K562 (cell line): ENCODE results near the gene GPRIN2. TPM values are rescaled to one million over a fixed set of nuclear protein-coding genes. Genes with fewer than 3 reads are reported as not detected.

Source experiments
- ARID2 ChIP-seq: fragments of 450-650 bp; IDR thresholded peaks from 2 replicates; pipeline ENCODE4 v1.6.1; 2017; ENCODE audit warnings: antibody characterized with exemption, mild to moderate bottlenecking
- ATF2 ChIP-seq: sonication (generic); formaldehyde crosslinking; IDR thresholded peaks from 2 replicates; pipeline ENCODE4 v1.8.1; 2022; ENCODE audit warnings: missing genetic modification reagents
- BDP1 ChIP-seq: IDR thresholded peaks from 3 replicates; pipeline ENCODE4 v1.6.1; 2011; ENCODE audit not compliant: insufficient read length, insufficient read depth
- BHLHE40 ChIP-seq: IDR thresholded peaks from 2 replicates; pipeline ENCODE4 v1.6.1; 2011; ENCODE audit warnings: low read length, improper control_type of control experiment
- CLOCK ChIP-seq: fragments of 250-450 bp; sonication (Bioruptor Pico); IDR thresholded peaks from 2 replicates; pipeline ENCODE4 v1.4.0; 2020; ENCODE audit warnings: mild to moderate bottlenecking, moderate library complexity, borderline replicate concordance
- CTCFL ChIP-seq: IDR thresholded peaks from 2 replicates; pipeline ENCODE4 v1.6.1; 2011; ENCODE audit warnings: borderline replicate concordance, low read depth, mild to moderate bottlenecking, moderate library complexity, low read length; ENCODE audit not compliant: insufficient read depth, poor library complexity, severe bottlenecking
- CXXC5 ChIP-seq: fragments of 250-450 bp; sonication (Bioruptor Pico); IDR thresholded peaks from 2 replicates; pipeline ENCODE4 v1.8.0; 2022; ENCODE audit warnings: inconsistent platforms, mild to moderate bottlenecking, moderate library complexity
- EHMT2 ChIP-seq: fragments of 450-650 bp; IDR thresholded peaks from 2 replicates; pipeline ENCODE4 v1.6.1; 2018; ENCODE audit warnings: antibody characterized with exemption
- FOXK2 ChIP-seq, 2 experiments: fragments of 450-650 bp; IDR thresholded peaks in 1 of 2; conservative IDR thresholded peaks in 1 of 2; 2 replicates each; pipeline ENCODE4 v1.6.1; 2016; ENCODE audit warnings: low read depth in 2 of 2, mild to moderate bottlenecking in 1 of 2
- FOXP4 ChIP-seq: sonication (generic); formaldehyde crosslinking; IDR thresholded peaks from 2 replicates; pipeline ENCODE4 v1.8.0; 2022; ENCODE audit warnings: mild to moderate bottlenecking, missing genetic modification reagents, borderline replicate concordance
- HOXB6 ChIP-seq: fragments of 250-450 bp; sonication (Bioruptor Pico); IDR thresholded peaks from 2 replicates; pipeline ENCODE4 v1.5.1; 2022; ENCODE audit warnings: mild to moderate bottlenecking, borderline replicate concordance
- JUN ChIP-seq, 2 experiments: sonication (generic) in 1 of 2; formaldehyde crosslinking in 1 of 2; IDR thresholded peaks; 2 replicates each; pipeline versions ENCODE4 v1.6.1 to v1.8.0; 2012 to 2022; ENCODE audit warnings: borderline replicate concordance in 2 of 2, mild to moderate bottlenecking in 2 of 2, improper control_type of control experiment in 1 of 2, low read depth in 1 of 2, low read length in 1 of 2, missing genetic modification reagents in 1 of 2
- KLF10 ChIP-seq: fragments of 250-450 bp; sonication (Bioruptor Pico); IDR thresholded peaks from 2 replicates; pipeline ENCODE4 v1.6.1; 2021; ENCODE audit warnings: matching md5 sums
- LARP7 ChIP-seq: fragments of 450-650 bp; IDR thresholded peaks from 2 replicates; pipeline ENCODE4 v1.6.1; 2016
- MAFF ChIP-seq: IDR thresholded peaks from 2 replicates; pipeline ENCODE4 v1.6.1; 2012; ENCODE audit warnings: low read length, improper control_type of control experiment
- NEUROD1 ChIP-seq: fragments of 150-350 bp; IDR thresholded peaks from 2 replicates; pipeline ENCODE4 v1.6.1; 2014; ENCODE audit warnings: borderline replicate concordance, low read length, low read depth; ENCODE audit not compliant: partially characterized antibody
- NFATC3 ChIP-seq: fragments of 450-650 bp; IDR thresholded peaks from 2 replicates; pipeline ENCODE4 v1.6.1; 2017; ENCODE audit warnings: mild to moderate bottlenecking
- RBM39 ChIP-seq: fragments of 200-400 bp; formaldehyde crosslinking; optimal IDR thresholded peaks from 2 replicates; pipeline ENCODE3; 2018; ENCODE audit warnings: low read depth, low read length
- TAL1 ChIP-seq: fragments of 450-650 bp; IDR thresholded peaks from 2 replicates; pipeline ENCODE4 v1.6.1; 2016; ENCODE audit warnings: mild to moderate bottlenecking
- ZNF239 ChIP-seq: fragments of 250-450 bp; sonication (Bioruptor Pico); IDR thresholded peaks from 2 replicates; pipeline ENCODE4 v1.4.0; 2020; ENCODE audit warnings: mild to moderate bottlenecking
- polyA plus RNA-seq, 8 experiments: library from polyadenylated mRNA; depleted of rRNA in 4 of 8; stranded (reverse) in 5 of 8; unstranded in 3 of 8; fragments of >200 nt; fragmentation: Nextera tagmentation in 2 of 8; fragmentation: Illumina TruSeq in 1 of 8; extraction: Ambion mirVana in 2 of 8; extraction: Trizol in 1 of 8; gene quantifications; 2 replicates each; pipeline versions ENCODE4 v1.2.1 to v1.2.3, GENCODE V29; 2011 to 2014; ENCODE audit warnings: inconsistent platforms in 1 of 8, missing spikeins in 1 of 8
- total RNA-seq, 7 experiments: library from RNA; depleted of rRNA in 6 of 7; stranded (reverse); fragments of >200 nt in 6 of 7; fragmentation: Illumina TruSeq in 2 of 7; extraction: Trizol in 2 of 7; gene quantifications; 2 replicates each; pipeline versions ENCODE4 v1.2.1 to v1.2.3, GENCODE V29; 2011 to 2021; ENCODE audit warnings: low replicate concordance in 1 of 7

Gene GPRIN2
- total and polyA plus RNA-seq, 9 of the 15 experiments (the other 6 are each of a cell fraction or from before 2014, with no cell fraction given) = not detected

- no peak for TF ChIP-seq ATF2
- no peak for TF ChIP-seq JUN (IDR thresholded peaks at IDR 0.05; ENCODE audit: borderline replicate concordance, low read depth, low read length)
- TF ChIP-seq JUN (CRISPR knock-in tag; IDR thresholded peaks at IDR 0.05; ENCODE audit: borderline replicate concordance) = no peak
- no peak for TF ChIP-seq BHLHE40
- TF ChIP-seq NEUROD1 = no peak
- no peak for TF ChIP-seq EHMT2
- TF ChIP-seq LARP7 = no peak
- no peak for TF ChIP-seq NFATC3
- no peak for TF ChIP-seq KLF10 (CRISPR knock-in tag)
- TF ChIP-seq FOXK2 (conservative IDR thresholded peaks at IDR 0.05 in 1 of 2, IDR thresholded peaks at IDR 0.05 in 1 of 2; ENCODE audit: low read depth in 2 of 2) = no peak
- no peak for TF ChIP-seq ARID2
- no peak for TF ChIP-seq CXXC5
- peak; percentile 45; the same call in 1 of the 2 replicates for TF ChIP-seq TAL1
- TF ChIP-seq MAFF = peak; percentile 86
- TF ChIP-seq CLOCK (CRISPR knock-in tag) = no peak
- TF ChIP-seq HOXB6 (CRISPR knock-in tag) = no peak
- no peak for TF ChIP-seq BDP1
- peak; percentile 78 for TF ChIP-seq RBM39
- TF ChIP-seq FOXP4 (CRISPR knock-in tag) = no peak
- no peak for TF ChIP-seq CTCFL
- TF ChIP-seq ZNF239 (CRISPR knock-in tag) = no peak
Observed at GRCh38 chr10:46550795-46551700, 5.4 kb downstream of the GPRIN2 start (continued).
